Measurements from ENCODE around the gene GRM7.
"Not testable (repeated sequence)": the region's sequence is repeated elsewhere in the genome, so short reads cannot be mapped to it uniquely, and the experiment has no call there.

The GRM7 gene

DNA sequence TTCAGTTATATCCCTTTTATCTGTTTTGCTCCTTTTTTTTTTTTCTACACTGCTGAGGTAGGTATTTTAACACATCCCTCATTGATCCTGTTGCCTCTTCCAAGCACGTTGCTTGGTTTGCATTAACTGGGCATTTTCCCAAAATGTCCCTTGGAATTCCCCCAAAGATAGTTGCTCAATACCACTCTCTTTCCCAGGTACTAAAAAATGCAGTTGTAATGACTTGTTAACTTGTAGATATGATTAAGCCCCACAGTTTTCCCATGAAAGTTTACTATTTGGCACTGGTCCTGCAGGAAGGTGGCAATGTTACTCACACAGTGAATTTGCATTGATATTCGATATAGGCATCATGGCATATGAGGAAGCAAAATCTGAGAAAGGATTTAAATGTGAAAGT lies 67.1 kb downstream of the GRM7 start (continued):
- TF ChIP-seq, protein P1, sequence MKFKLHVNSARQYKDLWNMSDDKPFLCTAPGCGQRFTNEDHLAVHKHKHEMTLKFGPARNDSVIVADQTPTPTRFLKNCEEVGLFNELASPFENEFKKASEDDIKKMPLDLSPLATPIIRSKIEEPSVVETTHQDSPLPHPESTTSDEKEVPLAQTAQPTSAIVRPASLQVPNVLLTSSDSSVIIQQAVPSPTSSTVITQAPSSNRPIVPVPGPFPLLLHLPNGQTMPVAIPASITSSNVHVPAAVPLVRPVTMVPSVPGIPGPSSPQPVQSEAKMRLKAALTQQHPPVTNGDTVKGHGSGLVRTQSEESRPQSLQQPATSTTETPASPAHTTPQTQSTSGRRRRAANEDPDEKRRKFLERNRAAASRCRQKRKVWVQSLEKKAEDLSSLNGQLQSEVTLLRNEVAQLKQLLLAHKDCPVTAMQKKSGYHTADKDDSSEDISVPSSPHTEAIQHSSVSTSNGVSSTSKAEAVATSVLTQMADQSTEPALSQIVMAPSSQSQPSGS (tag by site-specific recombination; IDR thresholded peaks at IDR 0.05; ENCODE audit: low read depth) = no peak
- no peak for TF ChIP-seq ZNF561 (tag by site-specific recombination; IDR thresholded peaks at IDR 0.05; ENCODE audit: borderline replicate concordance)
- no peak for TF ChIP-seq ZNF174 (tag by site-specific recombination; IDR thresholded peaks at IDR 0.05)
- no peak for TF ChIP-seq RBAK (tag by site-specific recombination; IDR thresholded peaks at IDR 0.05)
- TF ChIP-seq ZNF391 (tag by site-specific recombination; IDR thresholded peaks at IDR 0.05; ENCODE audit: borderline replicate concordance, low read depth) = no peak
- no peak for TF ChIP-seq ZNF837 (tag by site-specific recombination; IDR thresholded peaks at IDR 0.05)

GRCh38 chr3:6929918-6930317 lies 69.0 kb downstream of the GRM7 start:
- TF ChIP-seq, protein P2, sequence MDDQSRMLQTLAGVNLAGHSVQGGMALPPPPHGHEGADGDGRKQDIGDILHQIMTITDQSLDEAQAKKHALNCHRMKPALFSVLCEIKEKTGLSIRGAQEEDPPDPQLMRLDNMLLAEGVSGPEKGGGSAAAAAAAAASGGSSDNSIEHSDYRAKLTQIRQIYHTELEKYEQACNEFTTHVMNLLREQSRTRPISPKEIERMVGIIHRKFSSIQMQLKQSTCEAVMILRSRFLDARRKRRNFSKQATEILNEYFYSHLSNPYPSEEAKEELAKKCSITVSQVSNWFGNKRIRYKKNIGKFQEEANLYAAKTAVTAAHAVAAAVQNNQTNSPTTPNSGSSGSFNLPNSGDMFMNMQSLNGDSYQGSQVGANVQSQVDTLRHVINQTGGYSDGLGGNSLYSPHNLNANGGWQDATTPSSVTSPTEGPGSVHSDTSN (CRISPR knock-in tag; IDR thresholded peaks at IDR 0.05) = no peak
- TF ChIP-seq SCRT1 (tag by site-specific recombination; IDR thresholded peaks at IDR 0.05; ENCODE audit: borderline replicate concordance) (no peak), KLF8 (tag by site-specific recombination; IDR thresholded peaks at IDR 0.05) (no peak)
- Histone ChIP-seq H3K9me3 (ENCODE audit: control insufficient read depth, insufficient read depth, low read depth, low read length) (no peaks in the 10 kb centered on the region), H3K4me1 (ENCODE audit: control insufficient read depth, insufficient read depth, low read length) (no peaks in the 10 kb centered on the region), H3K27ac (ENCODE audit: extremely low read depth, low read depth, low read length) (no peak overlapping the region), H3K36me3 (ENCODE audit: control insufficient read depth in 2 of 2, insufficient read depth in 1 of 2, low read length in 2 of 2) (no peaks in the 10 kb centered on the region), H3K4me3 (ENCODE audit: low read depth, low read length) (no peak overlapping the region)
- CTCF ChIA-PET = no interaction called here
- POLR2A ChIA-PET = no interaction called here

GRCh38 chr3:6935418-6935817 lies 74.5 kb downstream of the GRM7 start:
- H3K36me3 ChIP-seq (ENCODE audit: control insufficient read depth in 2 of 2, insufficient read depth in 1 of 2, low read length in 2 of 2); H3K9me3 ChIP-seq (ENCODE audit: control insufficient read depth, insufficient read depth, low read depth, low read length); POLR2A ChIA-PET; CTCF ChIA-PET; H3K4me1 ChIP-seq (ENCODE audit: control insufficient read depth, insufficient read depth, low read length); H3K27ac ChIP-seq (ENCODE audit: extremely low read depth, low read depth, low read length); H3K4me3 ChIP-seq (ENCODE audit: low read depth, low read length): not testable (repeated sequence)

- POLR2A ChIA-PET = no interaction called here
Observed at GRCh38 chr3:6935970-6936369, 75.1 kb downstream of the GRM7 start.

More at GRCh38 chr3:6935970-6936369, 75.1 kb downstream of the GRM7 start:
- TF ChIP-seq ZNF221 (tag by site-specific recombination; IDR thresholded peaks at IDR 0.05; ENCODE audit: borderline replicate concordance) (no peak), ZNF596 (tag by site-specific recombination; IDR thresholded peaks at IDR 0.05) (no peak), ZNF473 (tag by site-specific recombination; IDR thresholded peaks at IDR 0.05) (no peak), ZBTB44 (tag by site-specific recombination; IDR thresholded peaks at IDR 0.05) (no peak), ZNF18 (tag by site-specific recombination; IDR thresholded peaks at IDR 0.05) (no peak), ZNF549 (tag by site-specific recombination; IDR thresholded peaks at IDR 0.05) (no peak), GFI1B (tag by site-specific recombination; IDR thresholded peaks at IDR 0.05) (no peak)
- no peak overlapping the region for H3K4me3 ChIP-seq (ENCODE audit: low read depth, low read length)
- no peaks in the 10 kb centered on the region for H3K36me3 ChIP-seq (ENCODE audit: control insufficient read depth in 2 of 2, insufficient read depth in 1 of 2, low read length in 2 of 2)
- H3K9me3 ChIP-seq (ENCODE audit: control insufficient read depth, insufficient read depth, low read depth, low read length) = no peaks in the 10 kb centered on the region
- CTCF ChIA-PET = no interaction called here
- H3K4me1 ChIP-seq (ENCODE audit: control insufficient read depth, insufficient read depth, low read length) = no peaks in the 10 kb centered on the region
- no peak overlapping the region for H3K27ac ChIP-seq (ENCODE audit: extremely low read depth, low read depth, low read length)
